Endothelial cell of umbilical vein (primary cell): Measurements from ENCODE around the gene WDR7. TPM values are rescaled to one million over a fixed set of nuclear protein-coding genes. Genes with fewer than 3 reads are reported as not detected.

ENCODE experiments used
- BruUV-seq: library from RNA; stranded (reverse); fragments of 400-500 nt; replicated peaks from 2 replicates; lab custom pipeline; 2021; lab: Mats Ljungman, UMichigan
- CTCF ChIA-PET: fragments of 300-600, 350-600 bp; sonication (Branson Sonifier 250); formaldehyde crosslinking; loops from one replicate; lab custom pipeline; 2021; ENCODE audit warnings: antibody characterized with exemption, inconsistent platforms; lab: Charles Lee
- POLR2A ChIA-PET: fragments of 300-600, 350-600 bp; sonication (Branson Sonifier 250); formaldehyde crosslinking; loops from one replicate; lab custom pipeline; 2021; ENCODE audit warnings: antibody characterized with exemption, inconsistent platforms; lab: Charles Lee
- DNase-seq: peaks from one replicate; pipeline ENCODE4 v3.0.0-alpha.2; 2011; ENCODE audit warnings: low read depth, low spot score
- FAIRE-seq: peaks from 2 replicates; lab custom pipeline; 2011; peaks lifted over from hg19 to GRCh38; lab: Jason Lieb, UNC
- H2AFZ ChIP-seq: 2 replicates; pipeline ENCODE4 v1.6.0; 2012; ENCODE audit warnings: low read depth, low read length, control low read depth, inconsistent platforms
- H3K27ac ChIP-seq: 2 replicates; pipeline ENCODE4 v1.5.1; 2011; ENCODE audit warnings: low read depth, mild to moderate bottlenecking, control low read depth, low read length, moderate library complexity; ENCODE audit not compliant: insufficient read depth
- H3K27me3 ChIP-seq, 2 experiments: 2 replicates each; pipeline versions ENCODE4 v1.6.0 to v1.6.1; 2011; ENCODE audit warnings: low read length in 2 of 2, mixed read lengths in 1 of 2; ENCODE audit not compliant: control insufficient read depth in 2 of 2, insufficient read depth in 2 of 2
- H3K36me3 ChIP-seq, 2 experiments: 2 replicates in 1 of 2; 3 replicates in 1 of 2; pipeline ENCODE4 v1.5.1; 2011; ENCODE audit warnings: low read length in 2 of 2, mild to moderate bottlenecking in 1 of 2, moderate library complexity in 1 of 2; ENCODE audit not compliant: control insufficient read depth in 2 of 2, insufficient read depth in 2 of 2; ENCODE audit errors: extremely low read depth in 1 of 2
- H3K4me1 ChIP-seq: 3 replicates; pipeline ENCODE4 v1.5.1; 2011; ENCODE audit warnings: mild to moderate bottlenecking, low read length; ENCODE audit not compliant: control insufficient read depth, insufficient read depth; ENCODE audit errors: extremely low read depth
- H3K4me2 ChIP-seq: 2 replicates; pipeline ENCODE4 v1.6.1; 2011; ENCODE audit warnings: low read length, control low read depth, mixed read lengths; ENCODE audit not compliant: insufficient read depth
- H3K4me3 ChIP-seq, 3 experiments: fragments of 200-600 bp in 1 of 3; sonication (generic), shearing (Covaris generic) in 1 of 3; replicated peaks in 1 of 3; 2 replicates each; pipeline ENCODE4 v1.5.1; 2011 to 2016; ENCODE audit warnings: control low read depth in 3 of 3, low read length in 3 of 3, mild to moderate bottlenecking in 2 of 3, inconsistent platforms in 1 of 3, low read depth in 1 of 3, moderate library complexity in 1 of 3; ENCODE audit not compliant: insufficient read depth in 1 of 3
- H3K79me2 ChIP-seq: 2 replicates; pipeline ENCODE4 v1.6.0; 2012; ENCODE audit warnings: low read length, inconsistent platforms; ENCODE audit not compliant: control insufficient read depth, insufficient read depth
- H3K9ac ChIP-seq: replicated peaks from 2 replicates; pipeline ENCODE3; 2011; ENCODE audit warnings: low read length, control low read depth; ENCODE audit not compliant: insufficient read depth; ENCODE audit errors: extremely low read depth
- H3K9me1 ChIP-seq: replicated peaks from 3 replicates; pipeline ENCODE4 v1.6.0; 2011; ENCODE audit warnings: mild to moderate bottlenecking, low read length; ENCODE audit not compliant: control insufficient read depth, insufficient read depth; ENCODE audit errors: extremely low read depth
- H3K9me3 ChIP-seq: replicated peaks from 2 replicates; pipeline ENCODE4 v1.5.1; 2012; ENCODE audit warnings: low read length, inconsistent platforms; ENCODE audit not compliant: control insufficient read depth, insufficient read depth
- H4K20me1 ChIP-seq: replicated peaks from 2 replicates; pipeline ENCODE3; 2011; ENCODE audit warnings: mild to moderate bottlenecking, low read length; ENCODE audit not compliant: control insufficient read depth, insufficient read depth; ENCODE audit errors: extremely low read depth
- EZH2 ChIP-seq: IDR thresholded peaks from 2 replicates; pipeline ENCODE4 v1.6.1; 2012; ENCODE audit warnings: borderline replicate concordance, low read depth, mild to moderate bottlenecking, moderate library complexity, low read length, inconsistent platforms; ENCODE audit not compliant: severe bottlenecking
- FOS ChIP-seq: IDR thresholded peaks from 2 replicates; pipeline ENCODE4 v1.6.1; 2011; ENCODE audit warnings: mild to moderate bottlenecking, low read length, moderate library complexity, borderline replicate concordance; ENCODE audit not compliant: insufficient read depth
- GATA2 ChIP-seq: IDR thresholded peaks from 2 replicates; pipeline ENCODE4 v1.7.0; 2011; ENCODE audit warnings: low read depth, mild to moderate bottlenecking, moderate library complexity, mixed read lengths, low read length; ENCODE audit not compliant: insufficient read length, insufficient read depth
- JUN ChIP-seq: IDR thresholded peaks from 2 replicates; pipeline ENCODE4 v1.6.1; 2011; ENCODE audit warnings: borderline replicate concordance, low read depth; ENCODE audit not compliant: insufficient read length, insufficient read depth
- MYC ChIP-seq: IDR thresholded peaks from one replicate; pipeline ENCODE4 v1.6.1; 2011; ENCODE audit warnings: mild to moderate bottlenecking, low read depth, low read length
- POLR2A ChIP-seq: IDR thresholded peaks from 2 replicates; pipeline ENCODE4 v1.6.1; 2012; ENCODE audit warnings: low read depth, mild to moderate bottlenecking, control low read depth, low read length
- POLR2AphosphoS5 ChIP-seq: IDR thresholded peaks from 2 replicates; pipeline ENCODE4 v1.6.1; 2012; ENCODE audit warnings: low read depth, mild to moderate bottlenecking, control low read depth, low read length, moderate library complexity; ENCODE audit not compliant: insufficient read depth
- dilution Hi-C: fragments of 300-500 bp; cut with MboI; formaldehyde crosslinking; loops from one replicate; pipeline ENCODE4 v1.15.0; 2019; ENCODE audit warnings: low sequenced_read_pairs; ENCODE audit not compliant: extremely low pct_ligation_motif_present
- intact Hi-C: fragments of 100-400 bp; cut with micrococcal nuclease; formaldehyde crosslinking; loops from one replicate; pipeline ENCODE4 v1.10.0; 2022
- polyA plus RNA-seq, 4 experiments: library from polyadenylated mRNA; depleted of rRNA in 3 of 4; stranded (reverse) in 3 of 4; unstranded in 1 of 4; fragments of >200 nt; gene quantifications; 2 replicates each; pipeline versions ENCODE4 v1.2.1 to v1.2.3, GENCODE V29; 2011 to 2012; ENCODE audit warnings: missing spikeins in 1 of 4
- total RNA-seq: library from RNA; stranded (reverse); gene quantifications from 2 replicates; pipeline ENCODE4 v1.2.3, GENCODE V29; 2021
- TF ChIP-seq, protein P1 (sequence below), 2 donors: IDR thresholded peaks; 1 replicate in 1 of 2; 2 replicates in 1 of 2; pipeline ENCODE4 v1.5.1; 2011; ENCODE audit warnings: low read length in 2 of 2, mild to moderate bottlenecking in 2 of 2, moderate library complexity in 2 of 2, control low read depth in 1 of 2, inconsistent platforms in 1 of 2, low read depth in 1 of 2; ENCODE audit not compliant: insufficient read depth in 1 of 2; ENCODE audit errors: extremely low read depth in 1 of 2
- TF ChIP-seq, protein P2 (sequence below): IDR thresholded peaks from 2 replicates; pipeline ENCODE4 v1.6.1; 2011; ENCODE audit not compliant: insufficient read depth, insufficient read length

WDR7 gene
- total and polyA plus RNA-seq, 2 donors (not counting 3 experiments of a cell fraction or from before 2014, with no cell fraction given): 5.9 to 19.0 TPM

DNA sequence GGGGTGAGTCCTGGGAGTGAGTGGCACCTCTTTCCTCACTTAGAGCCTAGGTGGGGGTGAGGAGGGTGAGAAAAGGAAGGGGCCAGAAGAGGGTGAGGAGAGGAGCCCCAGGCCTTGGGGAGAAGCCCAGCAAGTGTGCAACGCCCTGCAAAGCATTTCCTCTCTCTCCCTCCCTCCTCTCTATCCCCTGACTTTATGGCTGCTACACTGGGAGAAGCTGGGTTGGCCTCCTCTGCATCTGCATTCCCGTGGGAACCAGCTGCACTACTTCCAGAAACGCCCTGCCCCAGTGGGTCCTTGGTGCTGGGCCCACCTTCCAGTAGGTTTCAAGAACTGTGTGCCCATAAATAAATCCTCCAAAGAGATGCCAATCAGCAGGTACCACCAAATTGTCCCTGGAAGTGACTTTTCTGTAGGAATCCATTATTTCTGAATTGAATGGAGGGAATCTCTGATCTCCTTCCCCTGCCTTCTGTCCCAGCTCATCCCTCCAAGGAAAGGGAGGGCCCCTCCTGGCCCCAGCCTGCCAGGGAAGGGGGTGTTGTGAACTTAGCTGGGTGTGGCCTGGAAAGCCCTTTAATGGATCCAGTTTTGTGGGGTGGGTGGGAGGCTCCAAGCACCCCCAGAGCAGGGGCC is 400.0 kb downstream of the WDR7 start:
- FAIRE-seq (no peak), DNase-seq (no peak)
- no peaks in the 10 kb centered on the region for H3K4me1 ChIP-seq
- no peak overlapping the region for H3K27ac ChIP-seq
- H3K9me1 ChIP-seq: no peaks in the 10 kb centered on the region
- no TSS peak for BruUV-seq
- no peaks in the 10 kb centered on the region for H3K36me3 ChIP-seq
- no peaks in the 10 kb centered on the region for H3K9me3 ChIP-seq
- ChIA-PET POLR2A (no interaction called here), CTCF (interaction anchor here (1.6 kb wide), 1 partner anchor 182 kb away, joined by 5 read pairs; no protein-coding TSS in a partner anchor)
- no peaks in the 10 kb centered on the region for H4K20me1 ChIP-seq
- dilution Hi-C loops: no loop called here
- H3K79me2 ChIP-seq: no peaks in the 10 kb centered on the region
- intact Hi-C loops: no loop called here
- H3K27me3 ChIP-seq: no peaks in the 10 kb centered on the region
- TF ChIP-seq GATA2 (no peak), EZH2 (no peak), POLR2A (no peak), FOS (no peak), POLR2AphosphoS5 (no peak), MYC (no peak), JUN (no peak)
- TF ChIP-seq, protein P1, sequence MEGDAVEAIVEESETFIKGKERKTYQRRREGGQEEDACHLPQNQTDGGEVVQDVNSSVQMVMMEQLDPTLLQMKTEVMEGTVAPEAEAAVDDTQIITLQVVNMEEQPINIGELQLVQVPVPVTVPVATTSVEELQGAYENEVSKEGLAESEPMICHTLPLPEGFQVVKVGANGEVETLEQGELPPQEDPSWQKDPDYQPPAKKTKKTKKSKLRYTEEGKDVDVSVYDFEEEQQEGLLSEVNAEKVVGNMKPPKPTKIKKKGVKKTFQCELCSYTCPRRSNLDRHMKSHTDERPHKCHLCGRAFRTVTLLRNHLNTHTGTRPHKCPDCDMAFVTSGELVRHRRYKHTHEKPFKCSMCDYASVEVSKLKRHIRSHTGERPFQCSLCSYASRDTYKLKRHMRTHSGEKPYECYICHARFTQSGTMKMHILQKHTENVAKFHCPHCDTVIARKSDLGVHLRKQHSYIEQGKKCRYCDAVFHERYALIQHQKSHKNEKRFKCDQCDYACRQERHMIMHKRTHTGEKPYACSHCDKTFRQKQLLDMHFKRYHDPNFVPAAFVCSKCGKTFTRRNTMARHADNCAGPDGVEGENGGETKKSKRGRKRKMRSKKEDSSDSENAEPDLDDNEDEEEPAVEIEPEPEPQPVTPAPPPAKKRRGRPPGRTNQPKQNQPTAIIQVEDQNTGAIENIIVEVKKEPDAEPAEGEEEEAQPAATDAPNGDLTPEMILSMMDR (IDR thresholded peaks at IDR 0.05; ENCODE audit: extremely low read depth in 1 of 2, insufficient read depth in 1 of 2, low read depth in 1 of 2, low read length in 2 of 2): no peak
- TF ChIP-seq, protein P2, sequence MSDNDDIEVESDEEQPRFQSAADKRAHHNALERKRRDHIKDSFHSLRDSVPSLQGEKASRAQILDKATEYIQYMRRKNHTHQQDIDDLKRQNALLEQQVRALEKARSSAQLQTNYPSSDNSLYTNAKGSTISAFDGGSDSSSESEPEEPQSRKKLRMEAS: no peak
- H3K9ac ChIP-seq: no peak overlapping the region
- H3K4me3 ChIP-seq: no peak overlapping the region
- no peak overlapping the region for H2AFZ ChIP-seq
- no peak overlapping the region for H3K4me2 ChIP-seq
